Common myeloid progenitor, CD34-positive (primary cell): ENCODE data around the gene FADS1.

Experiments used
- CTCF ChIA-PET: fragments of 350-600 bp; sonication (Branson Sonifier 250); formaldehyde crosslinking; loops from one replicate; lab custom pipeline; 2021; ENCODE audit warnings: antibody characterized with exemption; lab: Charles Lee
- POLR2A ChIA-PET: fragments of 350-600 bp; sonication (Branson Sonifier 250); formaldehyde crosslinking; loops from one replicate; lab custom pipeline; 2021; ENCODE audit warnings: antibody characterized with exemption; lab: Charles Lee
- DNase-seq, 3 donors: peaks; one replicate each; pipeline versions ENCODE4 v3.0.0 to v3.0.0-alpha.2; 2013
- H3K27ac ChIP-seq, 2 experiments: 1 replicate in 1 of 2; 2 replicates in 1 of 2; pipeline ENCODE4 v1.7.0; 2013; ENCODE audit warnings: inconsistent platforms in 2 of 2, low read length in 2 of 2, mild to moderate bottlenecking in 2 of 2, low read depth in 1 of 2, moderate library complexity in 1 of 2; ENCODE audit not compliant: severe bottlenecking in 2 of 2, insufficient read depth in 1 of 2, poor library complexity in 1 of 2
- H3K27me3 ChIP-seq, 5 experiments: replicated peaks in 2 of 5; 1 replicate in 3 of 5; 2 replicates in 2 of 5; pipeline versions ENCODE4 v1.6.1 to v1.7.0; 2013; ENCODE audit warnings: low read length in 4 of 5, mild to moderate bottlenecking in 2 of 5, moderate library complexity in 2 of 5, inconsistent platforms in 1 of 5; ENCODE audit not compliant: insufficient read depth in 5 of 5, control insufficient read depth in 4 of 5
- H3K36me3 ChIP-seq, 4 experiments: 1 replicate in 2 of 4; 2 replicates in 2 of 4; pipeline versions ENCODE4 v1.6.1 to v1.7.0; 2013; ENCODE audit warnings: low read length in 3 of 4, control low read depth in 1 of 4, mild to moderate bottlenecking in 1 of 4; ENCODE audit not compliant: control insufficient read depth in 4 of 4, insufficient read depth in 4 of 4
- H3K4me1 ChIP-seq, 4 experiments: 1 replicate in 3 of 4; 2 replicates in 1 of 4; pipeline versions ENCODE4 v1.6.1 to v1.7.1; 2013; ENCODE audit warnings: low read length in 3 of 4, mild to moderate bottlenecking in 3 of 4, control low read depth in 1 of 4, inconsistent platforms in 1 of 4, moderate library complexity in 1 of 4; ENCODE audit not compliant: control insufficient read depth in 4 of 4, insufficient read depth in 4 of 4; ENCODE audit errors: control extremely low read depth in 1 of 4
- H3K4me3 ChIP-seq, 7 experiments: 1 replicate in 4 of 7; 2 replicates in 3 of 7; pipeline versions ENCODE4 v1.5.1 to v1.7.0; 2013; ENCODE audit warnings: mild to moderate bottlenecking in 7 of 7, low read length in 6 of 7, moderate library complexity in 6 of 7, inconsistent platforms in 2 of 7, low read depth in 2 of 7, control low read depth in 1 of 7; ENCODE audit not compliant: insufficient read depth in 4 of 7, control insufficient read depth in 1 of 7; ENCODE audit errors: extremely low read depth in 1 of 7
- H3K9me3 ChIP-seq, 5 experiments: 1 replicate in 4 of 5; 2 replicates in 1 of 5; pipeline versions ENCODE4 v1.6.1 to v1.7.1; 2013; ENCODE audit warnings: low read length in 4 of 5, mild to moderate bottlenecking in 2 of 5, inconsistent platforms in 1 of 5, low read depth in 1 of 5, moderate library complexity in 1 of 5; ENCODE audit not compliant: control insufficient read depth in 4 of 5, insufficient read depth in 2 of 5; ENCODE audit errors: control extremely low read depth in 1 of 5
- WGBS: methylation state at CpG from one replicate; pipeline ENCODE4 v1.1.5; 2013; ENCODE audit not compliant: insufficient coverage; 5-methylcytosine and 5-hydroxymethylcytosine counted together

The FADS1 gene

GRCh38 chr11:61792310-61793082 lies 24.3 kb downstream of the FADS1 start, which contains the start of the genes FEN1 and TMEM258:
TSS of gene FEN1 (plus strand) at chr11:61792911. CDS start at chr11:61795362, 2,451 bp downstream.
TSS of gene TMEM258 (minus strand) at chr11:61792599. CDS start at chr11:61792558, 41 bp downstream.
- peak; percentile 92 to 95 (median 93) for DNase-seq
- POLR2A ChIA-PET, result interaction anchor here (0.6 to 1.2 kb wide), 4 partner anchors 22 to 175 kb away, joined by 3 to 4 read pairs (median 3); partner anchors contain the start of gene FTH1
- under 1% methylated on average over 48 of the region's 61 CpGs for WGBS
- CTCF ChIA-PET, result interaction anchor here (0.7 to 19.2 kb wide), 9 partner anchors 10 to 154 kb away, joined by 3 to 218 read pairs (median 4); partner anchors contain the start of gene FADS1
- H3K36me3 ChIP-seq, result peaks cover 4 to 58% (median 31%) of the 10 kb centered on the region in 4 experiments
- H3K4me1 ChIP-seq, result peaks cover 11 to 29% (median 25%) of the 10 kb centered on the region in 4 experiments
- H3K27ac ChIP-seq, result peak within 1 kb of the TSS; percentile 99
- no peaks in the 10 kb centered on the region for H3K27me3 ChIP-seq
- no peaks in the 10 kb centered on the region for H3K9me3 ChIP-seq
- peak within 1 kb of the TSS; percentile 48 to 94 (median 84) for H3K4me3 ChIP-seq

- H3K27me3 ChIP-seq, result no peaks in the 10 kb centered on the region
- WGBS, result 10% methylated on average over 11 of the region's 14 CpGs
- H3K9me3 ChIP-seq, result no peaks in the 10 kb centered on the region
- CTCF ChIA-PET, result interaction anchor here (1.3 to 19.2 kb wide), 5 partner anchors 9 to 155 kb away, joined by 3 to 218 read pairs (median 4); partner anchors contain the start of gene FADS1
- peak; percentile 70 to 83 (median 78) for DNase-seq
- POLR2A ChIA-PET, result interaction anchor here (0.6 to 1.2 kb wide), 3 partner anchors 23 to 176 kb away, joined by 3 to 4 read pairs (median 3); partner anchors contain the start of gene FTH1
- peak overlapping the region; percentile 99 for H3K27ac ChIP-seq
- H3K36me3 ChIP-seq, result peaks cover 9 to 63% (median 38%) of the 10 kb centered on the region in 4 experiments
- H3K4me3 ChIP-seq, result peak overlapping the region; percentile 48 to 94 (median 84)
- peaks cover 11 to 29% (median 24%) of the 10 kb centered on the region in 4 experiments for H3K4me1 ChIP-seq
Measured at GRCh38 chr11:61791737-61792309, 25.0 kb downstream of the FADS1 start.

GRCh38 chr11:61787928-61788491 lies 28.8 kb downstream of the FADS1 start:
- Histone ChIP-seq H3K27me3 (no peaks in the 10 kb centered on the region), H3K27ac (no peak overlapping the region), H3K36me3 (peaks cover 10 to 61% (median 45%) of the 10 kb centered on the region in 4 experiments), H3K4me3 (no peak overlapping the region), H3K4me1 (peaks cover 6 to 20% (median 13%) of the 10 kb centered on the region in 4 experiments), H3K9me3 (no peaks in the 10 kb centered on the region)
- peak; percentile 47 to 62 (median 56) for DNase-seq
- CTCF ChIA-PET, result interaction anchor here (0.5 to 4.5 kb wide), 12 partner anchors 8 to 111 kb away, joined by 3 to 25 read pairs (median 4); no protein-coding TSS in a partner anchor
- 88% methylated on average over 4 of the region's 9 CpGs for WGBS
- POLR2A ChIA-PET, result no interaction called here

GRCh38 chr11:61785837-61786402 lies 30.9 kb downstream of the FADS1 start:
- H3K36me3 ChIP-seq, result peaks cover 10 to 61% (median 45%) of the 10 kb centered on the region in 4 experiments
- ChIA-PET CTCF (interaction anchor here (1.3 to 4.5 kb wide), 2 partner anchors 11 to 41 kb away, joined by 3 to 25 read pairs; no protein-coding TSS in a partner anchor), POLR2A (no interaction called here)
- peaks cover 0 to 11% (median 0%) of the 10 kb centered on the region in 4 experiments for H3K4me1 ChIP-seq
- H3K27ac ChIP-seq, result no peak overlapping the region
- no peaks in the 10 kb centered on the region for H3K9me3 ChIP-seq
- no peak for DNase-seq
- 100% methylated on average over 5 of the region's 11 CpGs for WGBS
- H3K4me3 ChIP-seq, result no peak overlapping the region
- H3K27me3 ChIP-seq, result no peaks in the 10 kb centered on the region

GRCh38 chr11:61784506-61784805 lies 32.3 kb downstream of the FADS1 start:
- Histone ChIP-seq H3K4me3 (no peak overlapping the region), H3K27ac (no peak overlapping the region), H3K36me3 (peaks cover 6 to 50% (median 37%) of the 10 kb centered on the region in 4 experiments), H3K27me3 (no peaks in the 10 kb centered on the region), H3K4me1 (peaks cover 0 to 11% (median 0%) of the 10 kb centered on the region in 4 experiments), H3K9me3 (no peaks in the 10 kb centered on the region)
- WGBS, result 98% methylated on average over 6 of the region's 7 CpGs
- DNase-seq, result no peak
- CTCF ChIA-PET, result interaction anchor here (4.5 kb wide), 1 partner anchor 12 kb away, joined by 25 read pairs; no protein-coding TSS in a partner anchor
- POLR2A ChIA-PET, result no interaction called here

GRCh38 chr11:61783717-61784505 lies 32.9 kb downstream of the FADS1 start:
- H3K36me3 ChIP-seq, result peaks cover 6 to 44% (median 33%) of the 10 kb centered on the region in 4 experiments
- CTCF ChIA-PET, result interaction anchor here (4.5 kb wide), 1 partner anchor 13 kb away, joined by 25 read pairs; no protein-coding TSS in a partner anchor
- no peaks in the 10 kb centered on the region for H3K9me3 ChIP-seq
- no peak for DNase-seq
- H3K27me3 ChIP-seq, result no peaks in the 10 kb centered on the region
- H3K4me1 ChIP-seq, result peaks cover 0 to 11% (median 0%) of the 10 kb centered on the region in 4 experiments
- WGBS, result 90% methylated on average over 10 of the region's 13 CpGs
- H3K4me3 ChIP-seq, result no peak overlapping the region
- no peak overlapping the region for H3K27ac ChIP-seq
- POLR2A ChIA-PET, result no interaction called here
